Activated B cell treated with CpG ODN at 0.5 μM for 24 hours (primary cell): ENCODE data around the gene OSBPL5. TPM values are rescaled to one million over a fixed set of nuclear protein-coding genes. Genes with fewer than 3 reads are reported as not detected.

Source experiments
- ATAC-seq: fragments of 200-7000 bp; cut with Tn5 transposase; one replicate; pipeline ENCODE4 v1.10.0; 2021; ENCODE audit warnings: low read depth, mild to moderate bottlenecking, moderate library complexity
- CTCF ChIA-PET: fragments of 350-600 bp; sonication (Branson Sonifier 250); formaldehyde crosslinking; loops from one replicate; lab custom pipeline; 2021; ENCODE audit warnings: antibody characterized with exemption; lab: Charles Lee
- POLR2A ChIA-PET: fragments of 350-600 bp; sonication (Branson Sonifier 250); formaldehyde crosslinking; loops from one replicate; lab custom pipeline; 2021; ENCODE audit warnings: antibody characterized with exemption; lab: Charles Lee
- DNase-seq: peaks from one replicate; pipeline ENCODE4 v3.0.0; 2022
- H3K27ac Mint-ChIP-seq: one replicate; pipeline ENCODE4 v1.8.0; 2020; ENCODE audit warnings: mixed read lengths
- H3K27me3 Mint-ChIP-seq: one replicate; pipeline ENCODE4 v1.8.0; 2021; ENCODE audit warnings: mixed read lengths
- H3K36me3 Mint-ChIP-seq: one replicate; pipeline ENCODE4 v1.8.0; 2021; ENCODE audit warnings: low read depth, mixed read lengths
- H3K4me1 Mint-ChIP-seq: one replicate; pipeline ENCODE4 v1.8.0; 2021; ENCODE audit warnings: mixed read lengths
- H3K4me3 Mint-ChIP-seq: one replicate; pipeline ENCODE4 v1.8.0; 2020; ENCODE audit warnings: mild to moderate bottlenecking, mixed read lengths
- H3K9me3 Mint-ChIP-seq: one replicate; pipeline ENCODE4 v1.8.0; 2020; ENCODE audit warnings: mixed read lengths
- intact Hi-C: fragments of 100-400 bp; cut with micrococcal nuclease; formaldehyde crosslinking; loops from one replicate; pipeline ENCODE4 v1.15.1; 2024
- total RNA-seq: library from RNA; stranded (reverse); gene quantifications from 2 replicates; pipeline ENCODE4 v1.2.3, GENCODE V29; 2022
- TF ChIP-seq, protein P1 (sequence below): fragments of 200-600 bp; IDR thresholded peaks from one replicate; pipeline ENCODE4 v1.8.0; 2022; ENCODE audit warnings: antibody characterized with exemption, mild to moderate bottlenecking

OSBPL5 gene
- total RNA-seq, 1 donor from 2014 or later: not detected

GRCh38 chr11:3206922-3207204, 41.8 kb upstream of the OSBPL5 start:
- CTCF ChIA-PET: no interaction called here
- no peak overlapping the region for H3K27ac Mint-ChIP-seq
- H3K4me1 Mint-ChIP-seq: no peaks in the 10 kb centered on the region
- DNase-seq (no peak), ATAC-seq (no peak)
- no peak overlapping the region for H3K4me3 Mint-ChIP-seq
- H3K36me3 Mint-ChIP-seq: no peaks in the 10 kb centered on the region
- H3K9me3 Mint-ChIP-seq: peaks cover 10% of the 10 kb centered on the region
- TF ChIP-seq, protein P1, sequence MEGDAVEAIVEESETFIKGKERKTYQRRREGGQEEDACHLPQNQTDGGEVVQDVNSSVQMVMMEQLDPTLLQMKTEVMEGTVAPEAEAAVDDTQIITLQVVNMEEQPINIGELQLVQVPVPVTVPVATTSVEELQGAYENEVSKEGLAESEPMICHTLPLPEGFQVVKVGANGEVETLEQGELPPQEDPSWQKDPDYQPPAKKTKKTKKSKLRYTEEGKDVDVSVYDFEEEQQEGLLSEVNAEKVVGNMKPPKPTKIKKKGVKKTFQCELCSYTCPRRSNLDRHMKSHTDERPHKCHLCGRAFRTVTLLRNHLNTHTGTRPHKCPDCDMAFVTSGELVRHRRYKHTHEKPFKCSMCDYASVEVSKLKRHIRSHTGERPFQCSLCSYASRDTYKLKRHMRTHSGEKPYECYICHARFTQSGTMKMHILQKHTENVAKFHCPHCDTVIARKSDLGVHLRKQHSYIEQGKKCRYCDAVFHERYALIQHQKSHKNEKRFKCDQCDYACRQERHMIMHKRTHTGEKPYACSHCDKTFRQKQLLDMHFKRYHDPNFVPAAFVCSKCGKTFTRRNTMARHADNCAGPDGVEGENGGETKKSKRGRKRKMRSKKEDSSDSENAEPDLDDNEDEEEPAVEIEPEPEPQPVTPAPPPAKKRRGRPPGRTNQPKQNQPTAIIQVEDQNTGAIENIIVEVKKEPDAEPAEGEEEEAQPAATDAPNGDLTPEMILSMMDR: no peak
- intact Hi-C loops: no loop called here
- H3K27me3 Mint-ChIP-seq: peaks cover 7% of the 10 kb centered on the region
- POLR2A ChIA-PET: no interaction called here

DNA sequence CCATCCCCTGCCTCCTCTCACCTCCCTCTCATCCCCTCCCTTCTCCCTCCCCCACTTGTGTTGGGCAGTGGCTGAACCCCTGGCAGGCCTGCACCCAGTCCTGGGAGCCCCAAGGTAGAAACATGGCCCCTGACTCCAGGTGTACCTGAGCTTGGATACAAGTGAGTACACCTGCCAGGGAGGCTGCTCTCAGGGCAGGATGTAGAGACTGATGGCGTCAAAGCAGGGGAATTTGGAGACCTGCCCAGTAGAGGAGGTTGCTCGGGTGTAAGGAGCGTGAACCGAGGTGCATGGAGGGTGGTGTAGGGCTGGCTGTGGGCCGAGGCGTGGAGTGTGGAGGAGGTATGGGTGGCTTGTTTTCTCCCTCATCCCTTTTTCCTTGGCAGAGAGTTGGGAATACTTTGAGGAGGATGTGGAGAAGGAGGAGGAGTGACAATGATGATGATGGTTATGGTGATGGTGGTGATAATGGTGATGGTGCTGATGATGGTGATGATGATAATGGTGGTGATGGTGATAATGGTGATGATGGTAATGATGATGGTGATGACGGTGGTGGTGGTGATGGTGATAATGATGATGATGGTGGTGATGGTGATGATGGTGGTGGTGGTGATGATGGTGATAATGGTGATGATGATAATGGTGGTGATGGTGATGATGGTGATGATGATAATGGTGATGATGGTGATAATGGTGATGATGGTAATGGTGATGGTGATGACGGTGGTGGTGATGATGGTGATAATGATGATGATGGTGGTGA, 41.2 kb upstream of the OSBPL5 start:
- Mint-ChIP-seq H3K4me1 (no peaks in the 10 kb centered on the region), H3K4me3 (no peak overlapping the region), H3K9me3 (peaks cover 5% of the 10 kb centered on the region), H3K27ac (no peak overlapping the region), H3K36me3 (no peaks in the 10 kb centered on the region), H3K27me3 (peaks cover 4% of the 10 kb centered on the region)
- intact Hi-C loops: no loop called here
- ChIA-PET CTCF (no interaction called here), POLR2A (no interaction called here)
- ATAC-seq (no peak), DNase-seq (no peak)
- TF ChIP-seq, protein P1: no peak

DNA sequence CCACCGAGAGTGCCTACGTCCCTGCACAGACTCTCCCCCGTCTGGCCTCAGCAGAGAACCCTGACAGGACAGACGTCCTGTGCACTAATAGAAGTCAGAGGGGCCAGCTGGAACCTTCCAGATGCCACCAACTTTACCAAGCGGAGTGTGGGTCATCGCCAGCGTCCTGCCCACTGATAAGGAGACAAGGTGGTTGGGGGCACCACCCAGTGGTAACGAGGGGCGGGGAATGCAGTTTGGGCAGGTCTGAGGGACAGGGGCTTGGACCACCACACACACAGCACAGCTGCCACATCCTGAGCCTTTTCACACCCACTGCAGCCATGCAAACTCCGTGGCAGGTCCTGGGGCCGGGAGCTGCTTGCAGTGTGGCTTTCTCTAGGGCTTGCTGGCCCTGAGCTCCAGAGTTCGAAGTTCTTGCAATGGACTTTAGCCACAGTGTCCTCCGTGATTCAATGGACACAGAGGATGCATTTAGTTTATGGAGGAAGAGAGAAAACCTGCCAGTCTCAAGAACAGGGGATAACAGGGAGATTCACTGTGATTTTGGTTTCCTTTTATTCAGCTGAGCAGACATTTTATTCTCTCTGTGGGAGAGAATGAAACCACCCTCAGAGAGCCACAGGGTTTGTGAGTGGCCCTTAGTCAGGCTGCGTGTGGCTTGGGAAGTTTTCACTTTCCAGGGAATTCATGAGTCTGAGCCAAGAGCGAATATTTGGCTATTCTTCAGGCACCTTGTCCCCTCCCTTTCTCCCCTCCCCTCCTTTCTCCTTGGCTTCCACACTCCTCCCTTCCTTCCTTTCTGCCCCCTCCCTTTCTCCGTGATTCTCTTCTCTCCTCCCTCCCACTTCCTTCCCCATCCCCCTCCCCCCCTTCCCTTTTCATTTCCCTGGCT, 40.4 kb upstream of the OSBPL5 start:
- H3K27me3 Mint-ChIP-seq: peaks cover 4% of the 10 kb centered on the region
- H3K36me3 Mint-ChIP-seq: no peaks in the 10 kb centered on the region
- no peak overlapping the region for H3K27ac Mint-ChIP-seq
- TF ChIP-seq, protein P1: no peak
- H3K9me3 Mint-ChIP-seq: no peaks in the 10 kb centered on the region
- ChIA-PET POLR2A (no interaction called here), CTCF (no interaction called here)
- no peak overlapping the region for H3K4me3 Mint-ChIP-seq
- intact Hi-C loops: no loop called here
- ATAC-seq (no peak), DNase-seq (no peak)
- H3K4me1 Mint-ChIP-seq: no peaks in the 10 kb centered on the region

DNA sequence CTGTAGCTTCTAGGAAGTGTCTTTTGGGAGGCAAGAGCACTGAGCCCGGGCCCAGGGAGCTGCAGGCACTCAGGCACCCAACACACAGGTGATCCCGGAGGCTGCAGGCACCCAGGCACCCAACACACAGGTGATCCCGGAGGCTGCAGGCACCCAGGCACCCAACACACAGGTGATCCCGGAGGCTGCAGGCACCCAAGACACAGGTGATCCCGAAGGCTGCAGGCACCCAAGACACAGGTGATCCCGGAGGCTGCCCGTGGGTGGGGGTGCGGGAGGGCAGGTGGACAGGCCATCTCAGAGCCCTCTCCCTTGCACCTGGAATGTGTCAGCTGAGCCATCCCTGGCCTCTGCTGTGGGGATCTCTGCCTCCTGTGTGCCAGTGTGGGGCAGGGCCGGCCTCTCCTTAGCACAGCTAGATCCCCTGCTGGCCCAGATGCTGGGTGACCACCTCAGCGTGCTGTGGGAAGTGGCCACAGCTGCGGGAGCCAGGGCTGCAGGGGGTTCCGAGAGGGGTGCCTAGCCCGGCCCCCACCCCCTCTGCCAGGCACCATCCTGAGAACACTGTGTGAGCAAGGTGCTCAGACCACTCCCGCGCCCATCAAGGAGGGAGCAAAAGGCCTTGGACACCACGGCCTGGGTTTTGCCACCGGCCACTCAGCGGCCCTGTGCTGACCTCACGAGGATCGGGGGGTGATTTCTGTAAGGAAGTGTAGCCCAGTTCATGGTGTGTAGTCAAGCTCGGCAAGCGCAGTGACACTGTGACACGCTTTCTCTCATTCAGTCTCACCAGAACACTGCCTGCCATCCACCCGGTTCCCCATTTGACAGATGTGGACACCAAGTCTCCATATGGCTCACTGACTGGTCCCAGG, 39.3 kb upstream of the OSBPL5 start:
- ChIA-PET POLR2A (interaction anchor here (0.6 kb wide), 1 partner anchor 35 kb away, joined by 3 read pairs; no protein-coding TSS in a partner anchor), CTCF (no interaction called here)
- TF ChIP-seq, protein P1: no peak
- Mint-ChIP-seq H3K36me3 (no peaks in the 10 kb centered on the region), H3K9me3 (no peaks in the 10 kb centered on the region), H3K27ac (no peak overlapping the region), H3K4me1 (no peaks in the 10 kb centered on the region), H3K27me3 (peaks cover 4% of the 10 kb centered on the region), H3K4me3 (no peak overlapping the region)
- intact Hi-C loops: no loop called here
- no peak for ATAC-seq
- no peak for DNase-seq
